Stimulated activated CD4-positive, alpha-beta T cell treated with anti-CD3 and anti-CD28 coated beads, TNF-alpha, amount 100 ng/mL, for 48 hours (primary cell): ENCODE results near the gene LRCOL1.
"Not testable (repeated sequence)": the region's sequence is repeated elsewhere in the genome, so short reads cannot be mapped to it uniquely, and the experiment has no call there.

Source experiments
- DNase-seq, 3 donors: peaks; one replicate each; pipeline ENCODE4 v3.0.0-alpha.2; 2020; ENCODE audit warnings: low read depth in 3 of 3

Gene LRCOL1

GRCh38 chr12:132601171-132601883 lies 9.1 kb downstream of the LRCOL1 start:
- no peak for DNase-seq

GRCh38 chr12:132600048-132601032 lies 10.0 kb downstream of the LRCOL1 start:
- DNase-seq, result no peak

GRCh38 chr12:132599502-132599901 lies 10.9 kb downstream of the LRCOL1 start:
- DNase-seq, result not testable (repeated sequence)

GRCh38 chr12:132597333-132598316 lies 12.8 kb downstream of the LRCOL1 start:
- DNase-seq, result no peak

- no peak for DNase-seq
Measured at GRCh38 chr12:132596016-132596415, 14.4 kb downstream of the LRCOL1 start.

GRCh38 chr12:132595183-132595582 lies 15.2 kb downstream of the LRCOL1 start:
- DNase-seq, result no peak

GRCh38 chr12:132593938-132594358 lies 16.4 kb downstream of the LRCOL1 start:
- peak in 1 of 3 donors; percentile 18 for DNase-seq

- DNase-seq, result no peak
Measured at GRCh38 chr12:132593521-132593920, 16.9 kb downstream of the LRCOL1 start.

GRCh38 chr12:132593071-132593470 lies 17.3 kb downstream of the LRCOL1 start:
- DNase-seq, result no peak

- DNase-seq, result no peak
Measured at GRCh38 chr12:132592282-132592970, 18.0 kb downstream of the LRCOL1 start.

- DNase-seq, result no peak
Measured at GRCh38 chr12:132591107-132591935, 19.1 kb downstream of the LRCOL1 start.

GRCh38 chr12:132588821-132589669 lies 21.3 kb downstream of the LRCOL1 start:
- DNase-seq, result no peak

GRCh38 chr12:132588319-132588718 lies 22.1 kb downstream of the LRCOL1 start:
- DNase-seq, result no peak

GRCh38 chr12:132587781-132588180 lies 22.6 kb downstream of the LRCOL1 start:
- DNase-seq, result no peak

- no peak for DNase-seq
Measured at GRCh38 chr12:132586929-132587328, 23.5 kb downstream of the LRCOL1 start.

- no peak for DNase-seq
Measured at GRCh38 chr12:132585177-132585576, 25.2 kb downstream of the LRCOL1 start.

- DNase-seq, result no peak
Measured at GRCh38 chr12:132584429-132584828, 26.0 kb downstream of the LRCOL1 start.

GRCh38 chr12:132583736-132584135 lies 26.6 kb downstream of the LRCOL1 start:
- DNase-seq, result no peak

- no peak for DNase-seq
Measured at GRCh38 chr12:132583411-132583710, 27.0 kb downstream of the LRCOL1 start.
